HepG2 (cell line): ENCODE data around the gene NAPB. TPM values are rescaled to one million over a fixed set of nuclear protein-coding genes. Genes with fewer than 3 reads are reported as not detected.

Experiments used
- ATF5 ChIP-seq: sonication (generic); formaldehyde crosslinking; IDR thresholded peaks from 2 replicates; pipeline ENCODE4 v1.4.0; 2020; ENCODE audit warnings: mild to moderate bottlenecking, low read depth, missing genetic modification reagents
- DBP ChIP-seq: sonication (generic); formaldehyde crosslinking; IDR thresholded peaks from 2 replicates; pipeline ENCODE4 v1.4.0; 2020; ENCODE audit warnings: missing genetic modification reagents; ENCODE audit errors: not compliant biosample characterization
- DPF2 ChIP-seq: sonication (generic); formaldehyde crosslinking; IDR thresholded peaks from 2 replicates; pipeline ENCODE4 v1.4.0; 2020; ENCODE audit warnings: mild to moderate bottlenecking, low read depth, missing genetic modification reagents, borderline replicate concordance
- HES4 ChIP-seq: sonication (generic); formaldehyde crosslinking; IDR thresholded peaks from 2 replicates; pipeline ENCODE4 v1.9.0; 2021; ENCODE audit warnings: mild to moderate bottlenecking, missing genetic modification reagents, borderline replicate concordance
- HNRNPK ChIP-seq: fragments of 200-400 bp; formaldehyde crosslinking; IDR thresholded peaks from 2 replicates; pipeline ENCODE4 v1.6.1; 2018; ENCODE audit warnings: low read length, low read depth, moderate library complexity, mild to moderate bottlenecking; ENCODE audit not compliant: poor library complexity, severe bottlenecking
- KDM2A ChIP-seq: sonication (generic); formaldehyde crosslinking; IDR thresholded peaks from 2 replicates; pipeline ENCODE4 v1.4.0; 2020; ENCODE audit warnings: low read depth, missing genetic modification reagents, borderline replicate concordance
- KDM6A ChIP-seq: IDR thresholded peaks from 2 replicates; pipeline ENCODE4 v1.6.1; 2016; ENCODE audit warnings: low read depth
- LRRFIP1 ChIP-seq: sonication (generic); formaldehyde crosslinking; conservative IDR thresholded peaks from 2 replicates; pipeline ENCODE4 v1.4.0; 2020; ENCODE audit warnings: missing genetic modification reagents
- NONO ChIP-seq, 2 experiments: fragments of 450-650 bp in 1 of 2; sonication (generic) in 1 of 2; formaldehyde crosslinking in 1 of 2; IDR thresholded peaks in 1 of 2; conservative IDR thresholded peaks in 1 of 2; 2 replicates each; pipeline versions ENCODE4 v1.6.1 to v1.8.0; 2017 to 2022; ENCODE audit warnings: mild to moderate bottlenecking in 1 of 2, missing genetic modification reagents in 1 of 2, moderate library complexity in 1 of 2
- RFX3 ChIP-seq: IDR thresholded peaks from 2 replicates; pipeline ENCODE4 v1.6.1; 2016; ENCODE audit warnings: missing biosample characterization, missing genetic modification reagents
- SATB2 ChIP-seq: sonication (generic); formaldehyde crosslinking; IDR thresholded peaks from 2 replicates; pipeline ENCODE4 v1.5.0; 2020; ENCODE audit warnings: missing genetic modification reagents
- SRY ChIP-seq: sonication (generic); formaldehyde crosslinking; IDR thresholded peaks from 2 replicates; pipeline ENCODE4 v1.8.0; 2022; ENCODE audit warnings: mild to moderate bottlenecking, missing genetic modification reagents
- UBTF ChIP-seq: sonication (generic); formaldehyde crosslinking; IDR thresholded peaks from 2 replicates; pipeline ENCODE4 v1.4.0; 2020; ENCODE audit warnings: mild to moderate bottlenecking, missing genetic modification reagents
- ZMAT3 ChIP-seq: sonication (generic); formaldehyde crosslinking; conservative IDR thresholded peaks from 2 replicates; pipeline ENCODE4 v1.7.0; 2021; ENCODE audit warnings: missing genetic modification reagents
- ZNF205 ChIP-seq: IDR thresholded peaks from 2 replicates; pipeline ENCODE4 v1.6.1; 2018; ENCODE audit warnings: missing biosample characterization, missing genetic modification reagents
- ZNF3 ChIP-seq: IDR thresholded peaks from 2 replicates; pipeline ENCODE4 v1.7.0; 2017; ENCODE audit warnings: inconsistent platforms
- ZNF878 ChIP-seq: sonication (generic); formaldehyde crosslinking; IDR thresholded peaks from 2 replicates; pipeline ENCODE4 v1.8.1; 2023; ENCODE audit warnings: mild to moderate bottlenecking, missing genetic modification reagents, moderate library complexity
- ZSCAN31 ChIP-seq: sonication (generic); formaldehyde crosslinking; IDR thresholded peaks from 2 replicates; pipeline ENCODE4 v1.5.0; 2020; ENCODE audit warnings: low read depth, mild to moderate bottlenecking, missing genetic modification reagents
- ZXDC ChIP-seq: sonication (generic); formaldehyde crosslinking; IDR thresholded peaks from 2 replicates; pipeline ENCODE4 v1.5.0; 2020; ENCODE audit warnings: mild to moderate bottlenecking, missing genetic modification reagents
- polyA plus RNA-seq, 8 experiments: library from polyadenylated mRNA; depleted of rRNA in 3 of 8; stranded (reverse) in 7 of 8; unstranded in 1 of 8; fragments of >200 nt; fragmentation: Illumina TruSeq in 4 of 8; extraction: Trizol in 4 of 8; gene quantifications; 2 replicates each; pipeline versions ENCODE4 v1.2.1 to v1.2.3, GENCODE V29; 2011 to 2016; ENCODE audit warnings: low read depth in 4 of 8, missing spikeins in 1 of 8, mixed read lengths in 1 of 8; ENCODE audit not compliant: insufficient read depth in 1 of 8
- total RNA-seq, 5 experiments: library from RNA; depleted of rRNA; stranded (reverse); fragments of >200 nt; fragmentation: Illumina TruSeq; extraction: Trizol; gene quantifications; 2 replicates each; pipeline ENCODE4 v1.2.3, GENCODE V29; 2016; ENCODE audit warnings: low read depth in 1 of 5

The NAPB gene
- total and polyA plus RNA-seq, 2 of the 13 experiments (the other 11 are each of a cell fraction or from before 2014, with no cell fraction given): 15.2 to 16.1 TPM

GRCh38 chr20:23419995-23420901 lies 1.0 kb downstream of the NAPB start (continued):
- TF ChIP-seq UBTF (CRISPR knock-in tag): no peak; the same call in 1 of the 2 replicates
- no peak; the same call in 1 of the 2 replicates for TF ChIP-seq LRRFIP1 (CRISPR knock-in tag)
- TF ChIP-seq ZNF205: no peak
- no peak for TF ChIP-seq DPF2
- no peak for TF ChIP-seq SATB2 (CRISPR knock-in tag)
- TF ChIP-seq DBP (CRISPR knock-in tag): no peak
- TF ChIP-seq ZNF3: no peak
- TF ChIP-seq KDM6A (CRISPR knock-in tag): no peak
- TF ChIP-seq ZXDC (CRISPR knock-in tag): no peak
- TF ChIP-seq NONO (IDR thresholded peaks at IDR 0.05): no peak
- 0 out of 2 replicates have a peak, but pooled peaks have one; percentile 48 for TF ChIP-seq NONO (CRISPR knock-in tag; conservative IDR thresholded peaks at IDR 0.05)
- 0 out of 2 replicates have a peak, but pooled peaks have one; percentile 11 for TF ChIP-seq SRY (CRISPR knock-in tag)
- no peak for TF ChIP-seq RFX3 (CRISPR knock-in tag)
- TF ChIP-seq ZSCAN31: no peak
- no peak for TF ChIP-seq ATF5 (CRISPR knock-in tag)
- TF ChIP-seq ZMAT3 (CRISPR knock-in tag): 0 out of 2 replicates have a peak, but pooled peaks have one; percentile 9
- TF ChIP-seq KDM2A (CRISPR knock-in tag): no peak
- no peak for TF ChIP-seq HNRNPK
- TF ChIP-seq ZNF878 (CRISPR knock-in tag): no peak
- no peak for TF ChIP-seq HES4 (CRISPR knock-in tag)
